HEK293 (cell line): ENCODE data around the gene B4GALT1.

ENCODE experiments used
- CTCF ChIA-PET: fragments of 350-600 bp; formaldehyde crosslinking; extraction: SDS; loops from one replicate; lab custom pipeline; 2021; ENCODE audit warnings: antibody characterized with exemption; lab: Yijun Ruan, JAX
- POLR2A ChIA-PET: fragments of 300-600 bp; formaldehyde crosslinking; extraction: SDS; loops from one replicate; lab custom pipeline; 2020; ENCODE audit warnings: antibody characterized with exemption, inconsistent platforms; lab: Yijun Ruan, JAX
- H3K27ac ChIP-seq: fragments of 200-500 bp; sonication (Bioruptor generic); 2 replicates; pipeline ENCODE4 v1.5.1; 2014; ENCODE audit warnings: low read depth, low read length, control low read depth, inconsistent platforms; ENCODE audit errors: extremely low read depth
- H3K36me3 ChIP-seq, 2 experiments: fragments of 200-500 bp in 1 of 2; sonication (Bioruptor generic) in 1 of 2; 1 replicate in 1 of 2; 2 replicates in 1 of 2; pipeline ENCODE4 v1.5.1; 2014 to 2017; ENCODE audit warnings: inconsistent platforms in 2 of 2, low read length in 2 of 2; ENCODE audit not compliant: control insufficient read depth in 2 of 2, insufficient read depth in 1 of 2
- H3K4me1 ChIP-seq: fragments of 200-500 bp; sonication (Bioruptor generic); 2 replicates; pipeline ENCODE4 v1.5.1; 2014; ENCODE audit warnings: mild to moderate bottlenecking, low read length, inconsistent platforms; ENCODE audit not compliant: control insufficient read depth, insufficient read depth
- H3K4me3 ChIP-seq: 2 replicates; pipeline ENCODE4 v1.5.1; 2011; ENCODE audit warnings: low read depth, mild to moderate bottlenecking, control low read depth, low read length, moderate library complexity
- H3K9me3 ChIP-seq: fragments of 200-500 bp; sonication (Bioruptor generic); 2 replicates; pipeline ENCODE4 v1.5.1; 2014; ENCODE audit warnings: low read depth, low read length, inconsistent platforms; ENCODE audit not compliant: control insufficient read depth, insufficient read depth
- GLIS1 ChIP-seq: fragments of 450-650 bp; formaldehyde crosslinking; IDR thresholded peaks from 2 replicates; pipeline ENCODE4 v1.5.1; 2016; ENCODE audit warnings: missing biosample characterization, missing genetic modification characterization
- OVOL3 ChIP-seq: fragments of 450-650 bp; formaldehyde crosslinking; IDR thresholded peaks from 2 replicates; pipeline ENCODE4 v1.5.1; 2016; ENCODE audit warnings: missing biosample characterization, missing genetic modification characterization
- ZBTB48 ChIP-seq: fragments of 450-650 bp; formaldehyde crosslinking; IDR thresholded peaks from 2 replicates; pipeline ENCODE4 v1.5.1; 2016; ENCODE audit warnings: missing biosample characterization, missing genetic modification characterization
- ZFHX2 ChIP-seq: fragments of 450-650 bp; formaldehyde crosslinking; conservative IDR thresholded peaks from 2 replicates; pipeline ENCODE4 v1.5.1; 2016; ENCODE audit warnings: missing biosample characterization, missing genetic modification characterization
- ZIC2 ChIP-seq: fragments of 450-650 bp; formaldehyde crosslinking; IDR thresholded peaks from 2 replicates; pipeline ENCODE4 v1.5.1; 2016; ENCODE audit warnings: missing biosample characterization, missing genetic modification characterization
- ZNF140 ChIP-seq: fragments of 450-650 bp; formaldehyde crosslinking; IDR thresholded peaks from 2 replicates; pipeline ENCODE4 v1.5.1; 2016; ENCODE audit warnings: missing biosample characterization, missing genetic modification characterization
- ZNF157 ChIP-seq: fragments of 450-650 bp; formaldehyde crosslinking; IDR thresholded peaks from 2 replicates; pipeline ENCODE4 v1.5.1; 2016; ENCODE audit warnings: missing biosample characterization, missing genetic modification characterization
- ZNF221 ChIP-seq: fragments of 450-650 bp; formaldehyde crosslinking; IDR thresholded peaks from 2 replicates; pipeline ENCODE4 v1.5.1; 2017; ENCODE audit warnings: missing biosample characterization, missing genetic modification characterization, borderline replicate concordance
- ZNF350 ChIP-seq: fragments of 450-650 bp; formaldehyde crosslinking; IDR thresholded peaks from 2 replicates; pipeline ENCODE4 v1.5.0; 2017; ENCODE audit warnings: missing biosample characterization, mild to moderate bottlenecking, missing genetic modification characterization
- ZNF433 ChIP-seq: fragments of 450-650 bp; formaldehyde crosslinking; IDR thresholded peaks from 2 replicates; pipeline ENCODE4 v1.5.1; 2016; ENCODE audit warnings: missing biosample characterization, missing genetic modification characterization, low read depth
- ZNF501 ChIP-seq: fragments of 450-650 bp; formaldehyde crosslinking; IDR thresholded peaks from 2 replicates; pipeline ENCODE4 v1.5.1; 2016; ENCODE audit warnings: missing biosample characterization, missing genetic modification characterization
- ZNF521 ChIP-seq: fragments of 450-650 bp; formaldehyde crosslinking; IDR thresholded peaks from 2 replicates; pipeline ENCODE4 v1.5.1; 2017; ENCODE audit warnings: missing biosample characterization, mild to moderate bottlenecking, missing genetic modification characterization
- ZNF548 ChIP-seq: fragments of 450-650 bp; formaldehyde crosslinking; IDR thresholded peaks from 2 replicates; pipeline ENCODE4 v1.5.1; 2016; ENCODE audit warnings: missing biosample characterization, missing genetic modification characterization
- ZNF600 ChIP-seq: fragments of 450-650 bp; formaldehyde crosslinking; IDR thresholded peaks from 2 replicates; pipeline ENCODE4 v1.5.1; 2016; ENCODE audit warnings: missing biosample characterization, missing genetic modification characterization
- ZNF785 ChIP-seq: fragments of 450-650 bp; formaldehyde crosslinking; IDR thresholded peaks from 2 replicates; pipeline ENCODE4 v1.5.1; 2016; ENCODE audit warnings: missing biosample characterization, missing genetic modification characterization
- ZXDB ChIP-seq: fragments of 450-650 bp; formaldehyde crosslinking; IDR thresholded peaks from 2 replicates; pipeline ENCODE4 v1.5.1; 2016; ENCODE audit warnings: missing biosample characterization, missing genetic modification characterization
- TF ChIP-seq, protein P1 (sequence below): fragments of 450-650 bp; formaldehyde crosslinking; IDR thresholded peaks from 2 replicates; pipeline ENCODE4 v1.5.1; 2016; ENCODE audit warnings: missing biosample characterization, missing genetic modification characterization
- TF ChIP-seq, protein P2 (sequence below): fragments of 450-650 bp; formaldehyde crosslinking; conservative IDR thresholded peaks from 2 replicates; pipeline ENCODE4 v1.5.1; 2016; ENCODE audit warnings: low read depth, missing biosample characterization, missing genetic modification characterization
- TF ChIP-seq, protein P3 (sequence below): fragments of 450-650 bp; formaldehyde crosslinking; IDR thresholded peaks from 2 replicates; pipeline ENCODE4 v1.5.1; 2016; ENCODE audit warnings: missing biosample characterization, missing genetic modification characterization
- TF ChIP-seq, protein P4 (sequence below): fragments of 450-650 bp; formaldehyde crosslinking; IDR thresholded peaks from 2 replicates; pipeline ENCODE4 v1.5.1; 2016; ENCODE audit warnings: missing biosample characterization, missing genetic modification characterization

The B4GALT1 gene

DNA sequence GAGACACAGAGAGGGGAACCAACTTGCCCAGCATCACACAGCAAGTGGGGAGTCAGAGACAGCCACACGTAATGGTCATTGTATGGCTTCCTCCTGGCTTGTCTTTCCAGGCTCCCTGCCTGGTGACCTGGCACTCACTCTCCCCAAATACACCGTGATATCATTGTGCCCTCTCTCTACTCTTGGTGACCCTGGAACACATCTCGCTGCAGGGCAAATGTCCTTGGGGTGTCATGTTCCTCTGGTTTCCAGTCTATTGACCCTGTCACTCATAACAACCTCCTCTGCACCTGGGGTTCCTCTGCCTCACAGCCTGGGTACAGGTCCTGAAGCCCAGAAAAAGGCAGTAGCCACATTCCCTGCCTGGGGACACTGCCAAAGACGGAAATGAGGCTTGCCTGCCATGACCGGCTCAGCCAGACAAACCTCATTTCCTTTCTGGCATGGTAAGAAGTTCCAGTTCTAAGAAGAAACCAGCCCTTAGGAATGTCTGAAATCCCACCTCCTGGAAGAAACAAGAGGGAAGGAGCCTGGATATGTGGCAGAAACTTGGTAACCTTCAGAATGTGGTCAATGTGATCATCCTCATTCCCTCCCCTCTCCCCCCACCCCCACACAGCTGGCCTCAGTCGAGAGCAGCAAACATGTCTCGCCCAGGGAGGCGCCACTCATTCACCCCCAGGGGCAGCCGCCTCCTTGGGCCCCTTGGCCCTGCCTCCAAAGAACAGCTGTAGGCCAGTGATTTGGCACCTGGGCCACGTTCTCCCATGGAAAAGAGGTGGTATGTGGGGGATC, 60.1 kb downstream of the B4GALT1 start:
- no peak for TF ChIP-seq ZNF433 (tag by site-specific recombination)
- TF ChIP-seq, protein P1, sequence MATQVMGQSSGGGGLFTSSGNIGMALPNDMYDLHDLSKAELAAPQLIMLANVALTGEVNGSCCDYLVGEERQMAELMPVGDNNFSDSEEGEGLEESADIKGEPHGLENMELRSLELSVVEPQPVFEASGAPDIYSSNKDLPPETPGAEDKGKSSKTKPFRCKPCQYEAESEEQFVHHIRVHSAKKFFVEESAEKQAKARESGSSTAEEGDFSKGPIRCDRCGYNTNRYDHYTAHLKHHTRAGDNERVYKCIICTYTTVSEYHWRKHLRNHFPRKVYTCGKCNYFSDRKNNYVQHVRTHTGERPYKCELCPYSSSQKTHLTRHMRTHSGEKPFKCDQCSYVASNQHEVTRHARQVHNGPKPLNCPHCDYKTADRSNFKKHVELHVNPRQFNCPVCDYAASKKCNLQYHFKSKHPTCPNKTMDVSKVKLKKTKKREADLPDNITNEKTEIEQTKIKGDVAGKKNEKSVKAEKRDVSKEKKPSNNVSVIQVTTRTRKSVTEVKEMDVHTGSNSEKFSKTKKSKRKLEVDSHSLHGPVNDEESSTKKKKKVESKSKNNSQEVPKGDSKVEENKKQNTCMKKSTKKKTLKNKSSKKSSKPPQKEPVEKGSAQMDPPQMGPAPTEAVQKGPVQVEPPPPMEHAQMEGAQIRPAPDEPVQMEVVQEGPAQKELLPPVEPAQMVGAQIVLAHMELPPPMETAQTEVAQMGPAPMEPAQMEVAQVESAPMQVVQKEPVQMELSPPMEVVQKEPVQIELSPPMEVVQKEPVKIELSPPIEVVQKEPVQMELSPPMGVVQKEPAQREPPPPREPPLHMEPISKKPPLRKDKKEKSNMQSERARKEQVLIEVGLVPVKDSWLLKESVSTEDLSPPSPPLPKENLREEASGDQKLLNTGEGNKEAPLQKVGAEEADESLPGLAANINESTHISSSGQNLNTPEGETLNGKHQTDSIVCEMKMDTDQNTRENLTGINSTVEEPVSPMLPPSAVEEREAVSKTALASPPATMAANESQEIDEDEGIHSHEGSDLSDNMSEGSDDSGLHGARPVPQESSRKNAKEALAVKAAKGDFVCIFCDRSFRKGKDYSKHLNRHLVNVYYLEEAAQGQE = no peak
- TF ChIP-seq ZNF221 (tag by site-specific recombination) = no peak
- TF ChIP-seq, protein P2, sequence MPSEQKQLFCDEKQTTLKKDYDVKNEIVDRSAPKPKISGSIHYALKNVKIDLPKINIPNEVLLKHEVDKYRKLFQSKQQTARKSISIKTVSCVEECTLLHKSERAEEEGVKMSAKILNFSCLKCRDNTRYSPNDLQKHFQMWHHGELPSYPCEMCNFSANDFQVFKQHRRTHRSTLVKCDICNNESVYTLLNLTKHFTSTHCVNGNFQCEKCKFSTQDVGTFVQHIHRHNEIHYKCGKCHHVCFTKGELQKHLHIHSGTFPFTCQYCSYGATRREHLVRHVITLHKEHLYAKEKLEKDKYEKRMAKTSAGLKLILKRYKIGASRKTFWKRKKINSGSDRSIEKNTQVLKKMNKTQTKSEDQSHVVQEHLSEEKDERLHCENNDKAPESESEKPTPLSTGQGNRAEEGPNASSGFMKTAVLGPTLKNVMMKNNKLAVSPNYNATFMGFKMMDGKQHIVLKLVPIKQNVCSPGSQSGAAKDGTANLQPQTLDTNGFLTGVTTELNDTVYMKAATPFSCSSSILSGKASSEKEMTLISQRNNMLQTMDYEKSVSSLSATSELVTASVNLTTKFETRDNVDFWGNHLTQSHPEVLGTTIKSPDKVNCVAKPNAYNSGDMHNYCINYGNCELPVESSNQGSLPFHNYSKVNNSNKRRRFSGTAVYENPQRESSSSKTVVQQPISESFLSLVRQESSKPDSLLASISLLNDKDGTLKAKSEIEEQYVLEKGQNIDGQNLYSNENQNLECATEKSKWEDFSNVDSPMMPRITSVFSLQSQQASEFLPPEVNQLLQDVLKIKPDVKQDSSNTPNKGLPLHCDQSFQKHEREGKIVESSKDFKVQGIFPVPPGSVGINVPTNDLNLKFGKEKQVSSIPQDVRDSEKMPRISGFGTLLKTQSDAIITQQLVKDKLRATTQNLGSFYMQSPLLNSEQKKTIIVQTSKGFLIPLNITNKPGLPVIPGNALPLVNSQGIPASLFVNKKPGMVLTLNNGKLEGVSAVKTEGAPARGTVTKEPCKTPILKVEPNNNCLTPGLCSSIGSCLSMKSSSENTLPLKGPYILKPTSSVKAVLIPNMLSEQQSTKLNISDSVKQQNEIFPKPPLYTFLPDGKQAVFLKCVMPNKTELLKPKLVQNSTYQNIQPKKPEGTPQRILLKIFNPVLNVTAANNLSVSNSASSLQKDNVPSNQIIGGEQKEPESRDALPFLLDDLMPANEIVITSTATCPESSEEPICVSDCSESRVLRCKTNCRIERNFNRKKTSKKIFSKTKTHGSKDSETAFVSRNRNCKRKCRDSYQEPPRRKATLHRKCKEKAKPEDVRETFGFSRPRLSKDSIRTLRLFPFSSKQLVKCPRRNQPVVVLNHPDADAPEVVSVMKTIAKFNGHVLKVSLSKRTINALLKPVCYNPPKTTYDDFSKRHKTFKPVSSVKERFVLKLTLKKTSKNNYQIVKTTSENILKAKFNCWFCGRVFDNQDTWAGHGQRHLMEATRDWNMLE (tag by site-specific recombination) = no peak
- TF ChIP-seq ZBTB48 (tag by site-specific recombination) = no peak
- TF ChIP-seq GLIS1 (tag by site-specific recombination) = no peak
- TF ChIP-seq OVOL3 (tag by site-specific recombination) = no peak
- no peak for TF ChIP-seq ZFHX2
- TF ChIP-seq ZIC2 = no peak
- TF ChIP-seq ZNF501 (tag by site-specific recombination) = no peak
- no peak for TF ChIP-seq ZXDB
- no peak for TF ChIP-seq ZNF548 (tag by site-specific recombination)
- no peak for TF ChIP-seq ZNF600 (tag by site-specific recombination)
- TF ChIP-seq, protein P3, sequence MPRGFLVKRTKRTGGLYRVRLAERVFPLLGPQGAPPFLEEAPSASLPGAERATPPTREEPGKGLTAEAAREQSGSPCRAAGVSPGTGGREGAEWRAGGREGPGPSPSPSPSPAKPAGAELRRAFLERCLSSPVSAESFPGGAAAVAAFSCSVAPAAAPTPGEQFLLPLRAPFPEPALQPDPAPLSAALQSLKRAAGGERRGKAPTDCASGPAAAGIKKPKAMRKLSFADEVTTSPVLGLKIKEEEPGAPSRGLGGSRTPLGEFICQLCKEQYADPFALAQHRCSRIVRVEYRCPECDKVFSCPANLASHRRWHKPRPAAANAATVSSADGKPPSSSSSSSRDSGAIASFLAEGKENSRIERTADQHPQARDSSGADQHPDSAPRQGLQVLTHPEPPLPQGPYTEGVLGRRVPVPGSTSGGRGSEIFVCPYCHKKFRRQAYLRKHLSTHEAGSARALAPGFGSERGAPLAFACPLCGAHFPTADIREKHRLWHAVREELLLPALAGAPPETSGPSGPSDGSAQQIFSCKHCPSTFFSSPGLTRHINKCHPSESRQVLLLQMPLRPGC = no peak
- no peak for TF ChIP-seq ZNF350 (tag by site-specific recombination)
- no peak for TF ChIP-seq ZNF785 (tag by site-specific recombination)
- TF ChIP-seq, protein P4, sequence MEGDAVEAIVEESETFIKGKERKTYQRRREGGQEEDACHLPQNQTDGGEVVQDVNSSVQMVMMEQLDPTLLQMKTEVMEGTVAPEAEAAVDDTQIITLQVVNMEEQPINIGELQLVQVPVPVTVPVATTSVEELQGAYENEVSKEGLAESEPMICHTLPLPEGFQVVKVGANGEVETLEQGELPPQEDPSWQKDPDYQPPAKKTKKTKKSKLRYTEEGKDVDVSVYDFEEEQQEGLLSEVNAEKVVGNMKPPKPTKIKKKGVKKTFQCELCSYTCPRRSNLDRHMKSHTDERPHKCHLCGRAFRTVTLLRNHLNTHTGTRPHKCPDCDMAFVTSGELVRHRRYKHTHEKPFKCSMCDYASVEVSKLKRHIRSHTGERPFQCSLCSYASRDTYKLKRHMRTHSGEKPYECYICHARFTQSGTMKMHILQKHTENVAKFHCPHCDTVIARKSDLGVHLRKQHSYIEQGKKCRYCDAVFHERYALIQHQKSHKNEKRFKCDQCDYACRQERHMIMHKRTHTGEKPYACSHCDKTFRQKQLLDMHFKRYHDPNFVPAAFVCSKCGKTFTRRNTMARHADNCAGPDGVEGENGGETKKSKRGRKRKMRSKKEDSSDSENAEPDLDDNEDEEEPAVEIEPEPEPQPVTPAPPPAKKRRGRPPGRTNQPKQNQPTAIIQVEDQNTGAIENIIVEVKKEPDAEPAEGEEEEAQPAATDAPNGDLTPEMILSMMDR (tag by site-specific recombination) = no peak
- no peak for TF ChIP-seq ZNF521 (tag by site-specific recombination)
- TF ChIP-seq ZNF140 (tag by site-specific recombination) = no peak
- TF ChIP-seq ZNF157 (tag by site-specific recombination) = no peak
- Histone ChIP-seq H3K36me3 (peaks cover 0 to 9% of the 10 kb centered on the region in 2 experiments; a peak in 1 of 3 replicates), H3K27ac (no peak overlapping the region), H3K4me3 (no peak overlapping the region), H3K4me1 (no peaks in the 10 kb centered on the region), H3K9me3 (no peaks in the 10 kb centered on the region)
- ChIA-PET POLR2A (interaction anchor here (0.5 kb wide), 1 partner anchor 63 kb away, joined by 5 read pairs; no protein-coding TSS in a partner anchor), CTCF (no interaction called here)
